Stomach (tissue), 4 donors: ENCODE measurements around the gene RIMS3.

Experiments
- CTCF ChIP-seq, 7 experiments: fragments of 450-650 bp in 4 of 7; fragments of 200-600 bp in 3 of 7; sonication (generic) in 3 of 7; IDR thresholded peaks; one replicate each; pipeline ENCODE4 v1.5.1; 2016 to 2019; ENCODE audit warnings: antibody characterized with exemption in 7 of 7, control low read depth in 2 of 7, mild to moderate bottlenecking in 1 of 7
- EP300 ChIP-seq: sonication (generic); formaldehyde crosslinking; IDR thresholded peaks from one replicate; pipeline ENCODE4 v1.6.1; 2017; ENCODE audit warnings: antibody characterized with exemption
- POLR2A ChIP-seq, 4 donors: fragments of 450-650 bp; IDR thresholded peaks; one replicate each; pipeline ENCODE4 v1.6.1; 2016; ENCODE audit warnings: antibody characterized with exemption in 4 of 4, control low read depth in 2 of 4, mild to moderate bottlenecking in 1 of 4, moderate library complexity in 1 of 4
- POLR2AphosphoS5 ChIP-seq, 3 donors: sonication (generic); formaldehyde crosslinking; IDR thresholded peaks; one replicate each; pipeline ENCODE4 v1.6.1; 2016; ENCODE audit warnings: antibody characterized with exemption in 3 of 3

- no peak for TF ChIP-seq CTCF (IDR thresholded peaks at IDR 0.05)
- no peak for TF ChIP-seq POLR2AphosphoS5 (IDR thresholded peaks at IDR 0.05)
- TF ChIP-seq EP300: no peak
- TF ChIP-seq POLR2A (IDR thresholded peaks at IDR 0.05): no peak
These were observed 5.9 kb downstream of the RIMS3 start for GRCh38 chr1:40659649-40659947.
